Lung (tissue), 12 donors: ENCODE measurements around the gene OTUD4. TPM values are rescaled to one million over a fixed set of nuclear protein-coding genes. Genes with fewer than 3 reads are reported as not detected.

Experiments
- ATAC-seq: fragments of 200-7000 bp; cut with Tn5 transposase; one replicate; pipeline ENCODE4 v1.9.1; 2020; ENCODE audit warnings: moderate number of reproducible peaks; ENCODE audit not compliant: insufficient read depth, low FRiP score
- DNase-seq, 3 donors: peaks; one replicate each; pipeline ENCODE4 v3.0.0-alpha.2; 2013 to 2017
- H3K27ac ChIP-seq, 2 donors: one replicate each; pipeline ENCODE4 v1.5.1; 2013; ENCODE audit warnings: mild to moderate bottlenecking in 2 of 2, moderate library complexity in 2 of 2, control low read depth in 1 of 2, inconsistent platforms in 1 of 2, low read depth in 1 of 2, low read length in 1 of 2
- H3K27me3 ChIP-seq, 3 donors: one replicate each; pipeline ENCODE4 v1.5.1; 2013; ENCODE audit warnings: low read length in 2 of 3; ENCODE audit not compliant: control insufficient read depth in 3 of 3, insufficient read depth in 3 of 3
- H3K36me3 ChIP-seq, 4 donors: one replicate each; pipeline ENCODE4 v1.5.1; 2013; ENCODE audit warnings: low read length in 4 of 4, mild to moderate bottlenecking in 1 of 4, moderate library complexity in 1 of 4; ENCODE audit not compliant: control insufficient read depth in 4 of 4, insufficient read depth in 4 of 4
- H3K4me1 ChIP-seq, 5 donors: one replicate each; pipeline ENCODE4 v1.5.1; 2013; ENCODE audit warnings: low read length in 5 of 5, mild to moderate bottlenecking in 2 of 5, moderate library complexity in 1 of 5; ENCODE audit not compliant: control insufficient read depth in 5 of 5, insufficient read depth in 5 of 5
- H3K4me3 ChIP-seq: one replicate; pipeline ENCODE4 v1.5.1; 2013; ENCODE audit warnings: mild to moderate bottlenecking, control low read depth, moderate library complexity
- H3K9ac ChIP-seq, 2 donors: one replicate each; pipeline ENCODE4 v1.5.1; 2013; ENCODE audit warnings: low read length in 2 of 2, control low read depth in 1 of 2; ENCODE audit not compliant: insufficient read depth in 1 of 2
- H3K9me3 ChIP-seq, 4 donors: one replicate each; pipeline ENCODE4 v1.5.1; 2013; ENCODE audit warnings: low read length in 3 of 4, mild to moderate bottlenecking in 1 of 4, moderate library complexity in 1 of 4; ENCODE audit not compliant: control insufficient read depth in 4 of 4, insufficient read depth in 3 of 4
- WGBS, 2 donors: extraction: QIAGEN DNeasy Blood & Tissue Kit; methylation state at CpG; one replicate each; pipeline ENCODE4 v1.1.7; 2013; 5-methylcytosine and 5-hydroxymethylcytosine counted together
- polyA plus RNA-seq, 2 donors: library from polyadenylated mRNA; stranded (reverse); fragments of 200-250 nt; gene quantifications; one replicate each; pipeline ENCODE4 v1.2.1, GENCODE V29; 2013
- total RNA-seq, 2 donors: library from RNA; depleted of rRNA in 1 of 2; stranded (reverse); fragments of >200 nt in 1 of 2; gene quantifications; one replicate each; pipeline ENCODE4 v1.2.1, GENCODE V29; 2014 to 2021
- TF ChIP-seq, protein P1 (sequence below): IDR thresholded peaks from 2 replicates; pipeline ENCODE4 v1.5.1; 2012; ENCODE audit warnings: mild to moderate bottlenecking; ENCODE audit errors: control extremely low read depth, extremely low read depth
- donor health status: control.
- donor health status: control.
- donor health status: Bipolar disorder and iron deficiency.
- donor health status: healthy.
- donor health status: DM: yes; HTN: yes; CAD: no.

OTUD4 gene
- total and polyA plus RNA-seq, 4 donors, result 11.0 to 101 (median 24.0) TPM

DNA sequence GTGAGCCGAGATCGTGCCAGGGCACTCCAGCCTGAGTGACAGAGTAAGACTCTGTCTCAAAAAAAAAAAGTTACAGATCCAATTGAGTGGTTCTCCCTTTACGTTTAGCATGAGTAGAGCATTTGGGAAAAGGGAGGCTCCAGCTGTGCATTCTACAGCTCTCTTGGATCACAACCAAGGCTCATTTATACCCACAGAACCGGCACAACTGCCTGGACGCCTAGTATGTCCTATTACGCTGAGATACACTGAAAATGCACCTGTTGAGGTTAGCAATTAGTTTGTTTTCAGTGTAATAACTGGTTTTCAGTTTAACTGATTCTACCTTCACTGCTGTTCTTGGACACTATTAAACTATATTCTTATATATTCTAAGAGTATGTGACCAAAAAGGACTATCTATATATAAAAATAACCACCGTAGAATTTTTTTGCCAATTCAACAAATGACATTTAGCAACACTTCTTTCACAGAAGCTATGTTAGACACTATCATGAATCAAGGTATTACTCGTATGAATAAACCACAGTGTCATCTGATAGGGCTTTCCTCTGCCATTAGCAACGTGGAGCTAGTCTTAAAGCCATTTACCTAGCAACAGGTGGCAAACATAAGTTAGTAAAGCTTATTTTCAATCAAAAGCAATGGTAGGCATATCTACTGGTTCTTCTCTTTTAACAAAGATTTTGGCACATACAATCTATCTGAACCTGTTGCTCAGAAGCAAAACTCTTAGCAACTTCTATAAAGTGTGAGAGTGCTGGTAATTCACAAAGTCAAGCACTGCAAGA lies 3.6 kb downstream of the OTUD4 start:
- Histone ChIP-seq H3K9ac (peak overlapping the region in 1 of 2 donors; percentile 98), H3K4me1 (peaks cover 0 to 30% (median 6%) of the 10 kb centered on the region in 5 donors), H3K9me3 (no peaks in the 10 kb centered on the region), H3K36me3 (peaks cover 0 to 4% (median 0%) of the 10 kb centered on the region in 4 donors), H3K27ac (peak overlapping the region; percentile 31 to 96), H3K27me3 (no peaks in the 10 kb centered on the region), H3K4me3 (no peak overlapping the region)
- DNase-seq (no peak), ATAC-seq (no peak)
- 53 to 59% methylated on average over 9 of the region's 9 CpGs for WGBS, 2 donors
- TF ChIP-seq, protein P1, sequence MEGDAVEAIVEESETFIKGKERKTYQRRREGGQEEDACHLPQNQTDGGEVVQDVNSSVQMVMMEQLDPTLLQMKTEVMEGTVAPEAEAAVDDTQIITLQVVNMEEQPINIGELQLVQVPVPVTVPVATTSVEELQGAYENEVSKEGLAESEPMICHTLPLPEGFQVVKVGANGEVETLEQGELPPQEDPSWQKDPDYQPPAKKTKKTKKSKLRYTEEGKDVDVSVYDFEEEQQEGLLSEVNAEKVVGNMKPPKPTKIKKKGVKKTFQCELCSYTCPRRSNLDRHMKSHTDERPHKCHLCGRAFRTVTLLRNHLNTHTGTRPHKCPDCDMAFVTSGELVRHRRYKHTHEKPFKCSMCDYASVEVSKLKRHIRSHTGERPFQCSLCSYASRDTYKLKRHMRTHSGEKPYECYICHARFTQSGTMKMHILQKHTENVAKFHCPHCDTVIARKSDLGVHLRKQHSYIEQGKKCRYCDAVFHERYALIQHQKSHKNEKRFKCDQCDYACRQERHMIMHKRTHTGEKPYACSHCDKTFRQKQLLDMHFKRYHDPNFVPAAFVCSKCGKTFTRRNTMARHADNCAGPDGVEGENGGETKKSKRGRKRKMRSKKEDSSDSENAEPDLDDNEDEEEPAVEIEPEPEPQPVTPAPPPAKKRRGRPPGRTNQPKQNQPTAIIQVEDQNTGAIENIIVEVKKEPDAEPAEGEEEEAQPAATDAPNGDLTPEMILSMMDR, result no peak

DNA sequence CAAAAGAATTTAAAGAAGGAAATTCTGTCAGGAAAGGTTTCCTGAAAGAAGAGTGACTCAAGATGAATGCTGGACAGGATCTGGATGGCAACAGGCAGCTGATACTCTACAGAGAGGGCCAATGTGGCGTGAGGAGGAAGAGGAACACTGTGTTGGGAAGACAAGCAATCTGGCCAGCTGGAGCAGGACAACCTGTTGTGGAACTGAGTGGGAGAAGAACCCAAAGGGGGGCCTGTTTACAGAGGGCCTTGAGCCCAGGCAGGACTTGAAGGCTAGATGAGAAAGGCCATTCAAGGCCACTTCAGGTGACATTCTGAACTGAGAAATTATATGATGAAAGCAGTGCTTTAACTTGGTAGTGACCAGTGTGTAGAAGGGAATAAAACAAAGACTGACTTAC lies 8.5 kb downstream of the OTUD4 start:
- TF ChIP-seq, protein P1, result no peak
- Histone ChIP-seq H3K9me3 (no peaks in the 10 kb centered on the region), H3K9ac (no peak overlapping the region), H3K27ac (peak overlapping the region in 1 of 2 donors; percentile 9), H3K4me1 (peaks cover 0 to 14% (median 3%) of the 10 kb centered on the region in 5 donors), H3K4me3 (no peak overlapping the region), H3K36me3 (peaks cover 5 to 19% (median 9%) of the 10 kb centered on the region in 4 donors), H3K27me3 (no peaks in the 10 kb centered on the region)
- ATAC-seq (no peak), DNase-seq (no peak)
- 65% methylated on average over 1 of the region's 1 CpG for WGBS, 2 donors

DNA sequence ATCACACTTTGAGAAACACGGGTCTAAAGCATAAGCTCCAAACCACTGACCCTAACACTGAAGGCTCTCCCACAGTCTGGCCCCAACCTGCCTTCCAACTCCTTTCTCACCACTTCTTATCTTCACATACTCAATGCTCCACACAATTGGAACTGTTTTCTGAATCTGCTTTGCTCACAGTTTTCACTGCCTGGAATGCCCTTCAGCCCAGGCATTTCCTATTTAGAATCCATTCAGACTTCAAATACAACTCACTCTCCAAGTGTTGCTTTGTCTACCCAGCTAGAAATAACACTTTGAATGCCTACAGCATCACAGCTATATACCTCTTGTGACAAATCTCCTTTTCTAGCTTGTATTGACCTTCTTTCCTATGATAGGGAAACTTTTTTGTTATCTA lies 10.2 kb downstream of the OTUD4 start:
- H3K27ac ChIP-seq, result no peak overlapping the region
- H3K4me3 ChIP-seq, result no peak overlapping the region
- H3K9ac ChIP-seq, result no peak overlapping the region
- peaks cover 6 to 19% (median 9%) of the 10 kb centered on the region in 4 donors for H3K36me3 ChIP-seq
- H3K9me3 ChIP-seq, result no peaks in the 10 kb centered on the region
- no peak for DNase-seq
- 95% methylated on average over 1 of the region's 1 CpG for WGBS, 2 donors
- H3K27me3 ChIP-seq, result no peaks in the 10 kb centered on the region
- TF ChIP-seq, protein P1, result no peak
- no peak for ATAC-seq
- H3K4me1 ChIP-seq, result peaks cover 0 to 14% (median 0%) of the 10 kb centered on the region in 5 donors
